Measurements from ENCODE around the gene SLC11A2. TPM values are rescaled to one million over a fixed set of nuclear protein-coding genes. Genes with fewer than 3 reads are reported as not detected.

SLC11A2 gene
- total and polyA plus RNA-seq, 8 donors, result 19.1 to 52.9 (median 36.6) TPM

DNA sequence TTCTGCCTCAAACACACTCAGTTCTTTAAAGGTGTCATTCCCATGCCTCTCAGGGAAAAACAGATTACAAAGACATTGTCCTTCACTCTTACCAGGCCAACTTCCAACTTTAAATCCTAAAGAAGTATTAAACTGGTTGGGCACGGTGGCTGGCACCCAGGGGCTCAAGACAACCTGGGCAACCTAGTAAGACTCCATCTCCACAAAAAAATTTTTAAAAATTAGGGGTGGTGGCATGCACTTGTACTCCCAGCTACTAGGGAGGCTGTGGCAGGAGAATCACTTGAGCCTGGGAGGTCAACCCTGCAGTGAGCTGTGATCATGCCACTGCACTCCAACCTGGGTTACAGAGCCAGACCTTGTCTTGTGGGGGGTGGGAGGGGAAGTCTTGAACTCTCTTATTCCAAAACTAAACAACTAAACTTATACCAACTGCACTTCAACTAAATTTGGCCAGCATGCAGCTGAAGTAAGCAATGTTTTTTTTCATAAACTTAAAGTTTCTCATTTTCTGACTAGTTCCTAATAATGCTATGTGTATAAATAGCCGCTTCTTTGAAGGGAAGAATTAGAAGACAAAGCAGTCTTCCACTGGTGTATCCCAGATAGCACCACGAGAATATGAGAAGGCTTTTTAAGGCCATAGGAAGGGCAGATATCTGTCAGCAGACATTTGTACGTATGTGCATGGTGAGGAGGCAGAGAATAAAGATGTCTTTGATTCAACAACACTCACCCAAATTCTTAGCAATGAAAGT is 2.4 kb downstream of the SLC11A2 start:
- no peak for ATAC-seq
- 29 to 30% methylated on average over 4 of the region's 4 CpGs for WGBS, 2 donors
- intact Hi-C loops (cut with DNase I), result no loop called here
- no peak for FAIRE-seq
- Histone ChIP-seq H3K4me3 (peak overlapping the region in 3 of 4 donors; percentile 7 to 86 (median 66)), H3K27me3 (no peaks in the 10 kb centered on the region), H3K9me3 (no peaks in the 10 kb centered on the region), H3K4me1 (peaks cover 12 to 23% (median 14%) of the 10 kb centered on the region in 3 donors), H3K36me3 (no peaks in the 10 kb centered on the region), H3K27ac (peak overlapping the region; percentile 95 to 99 (median 96))
- DNase-seq, result no peak
- TF ChIP-seq, protein P1, sequence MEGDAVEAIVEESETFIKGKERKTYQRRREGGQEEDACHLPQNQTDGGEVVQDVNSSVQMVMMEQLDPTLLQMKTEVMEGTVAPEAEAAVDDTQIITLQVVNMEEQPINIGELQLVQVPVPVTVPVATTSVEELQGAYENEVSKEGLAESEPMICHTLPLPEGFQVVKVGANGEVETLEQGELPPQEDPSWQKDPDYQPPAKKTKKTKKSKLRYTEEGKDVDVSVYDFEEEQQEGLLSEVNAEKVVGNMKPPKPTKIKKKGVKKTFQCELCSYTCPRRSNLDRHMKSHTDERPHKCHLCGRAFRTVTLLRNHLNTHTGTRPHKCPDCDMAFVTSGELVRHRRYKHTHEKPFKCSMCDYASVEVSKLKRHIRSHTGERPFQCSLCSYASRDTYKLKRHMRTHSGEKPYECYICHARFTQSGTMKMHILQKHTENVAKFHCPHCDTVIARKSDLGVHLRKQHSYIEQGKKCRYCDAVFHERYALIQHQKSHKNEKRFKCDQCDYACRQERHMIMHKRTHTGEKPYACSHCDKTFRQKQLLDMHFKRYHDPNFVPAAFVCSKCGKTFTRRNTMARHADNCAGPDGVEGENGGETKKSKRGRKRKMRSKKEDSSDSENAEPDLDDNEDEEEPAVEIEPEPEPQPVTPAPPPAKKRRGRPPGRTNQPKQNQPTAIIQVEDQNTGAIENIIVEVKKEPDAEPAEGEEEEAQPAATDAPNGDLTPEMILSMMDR (IDR thresholded peaks at IDR 0.05), result no peak

DNA sequence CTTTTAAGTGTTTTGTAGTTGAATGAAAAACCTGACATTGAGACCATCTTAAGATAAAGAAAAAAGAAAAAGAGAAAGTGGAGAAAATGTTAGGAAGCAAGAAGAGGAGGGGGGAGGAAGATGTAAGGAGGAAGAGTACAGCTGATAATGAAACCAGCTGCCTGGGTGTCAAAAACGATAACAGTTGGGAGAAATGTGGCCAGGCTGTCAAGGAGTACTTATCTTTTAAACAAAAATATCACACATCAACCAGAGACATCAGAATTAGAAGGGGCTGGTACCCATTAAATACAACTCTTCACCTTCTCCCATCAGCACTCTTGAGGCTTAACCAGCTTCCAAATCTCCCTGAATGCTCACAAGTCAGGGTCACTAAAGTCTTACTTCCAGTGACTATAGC is 4.5 kb downstream of the SLC11A2 start:
- 14 to 20% methylated on average over 1 of the region's 1 CpG for WGBS, 2 donors
- Histone ChIP-seq H3K4me1 (peaks cover 14 to 28% (median 20%) of the 10 kb centered on the region in 3 donors), H3K27me3 (no peaks in the 10 kb centered on the region), H3K36me3 (no peaks in the 10 kb centered on the region), H3K27ac (peak overlapping the region in 2 of 4 donors; percentile 23 to 99), H3K4me3 (no peak overlapping the region), H3K9me3 (no peaks in the 10 kb centered on the region)
- FAIRE-seq (no peak), ATAC-seq (no peak), DNase-seq (no peak)
- intact Hi-C loops (cut with DNase I), result no loop called here
- TF ChIP-seq, protein P1 (IDR thresholded peaks at IDR 0.05), result no peak

DNA sequence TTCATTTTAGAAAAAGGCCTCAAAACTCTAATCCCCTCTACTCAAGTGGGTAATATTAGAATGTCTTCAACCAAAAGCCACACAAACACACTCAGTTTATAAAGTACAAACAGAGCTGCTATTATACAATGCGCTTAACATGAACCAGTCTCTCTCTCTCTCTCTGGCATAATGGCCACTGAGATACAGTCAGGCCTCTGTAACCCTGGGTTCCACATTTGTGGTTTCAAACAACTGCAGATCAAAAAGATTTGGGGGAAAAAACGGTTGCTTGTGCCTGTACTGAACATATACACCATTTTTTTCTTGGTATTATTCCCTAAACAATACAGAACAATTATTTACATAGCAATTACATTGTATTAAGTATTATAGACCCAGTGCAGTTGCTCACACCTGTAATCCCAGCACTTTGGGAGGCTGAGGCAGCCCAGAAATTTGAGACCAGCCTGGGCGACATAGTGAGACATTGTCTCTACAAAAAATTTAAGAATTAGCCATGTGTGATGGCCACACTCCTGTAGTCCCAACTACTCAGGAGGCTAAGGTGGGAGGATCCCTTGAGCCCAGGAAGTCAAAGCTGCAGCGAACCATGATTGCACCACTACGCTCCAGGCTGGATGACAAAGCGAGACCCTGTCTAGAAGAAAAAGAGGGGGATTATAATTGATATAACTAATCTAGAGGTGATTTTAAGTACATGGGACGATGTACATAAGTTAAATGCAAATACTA is 5.6 kb downstream of the SLC11A2 start:
- Histone ChIP-seq H3K9me3 (no peaks in the 10 kb centered on the region), H3K4me3 (no peak overlapping the region), H3K4me1 (peaks cover 14 to 28% (median 20%) of the 10 kb centered on the region in 3 donors), H3K27me3 (no peaks in the 10 kb centered on the region), H3K36me3 (no peaks in the 10 kb centered on the region), H3K27ac (no peak overlapping the region)
- FAIRE-seq (no peak), ATAC-seq (no peak), DNase-seq (no peak)
- intact Hi-C loops (cut with DNase I), result no loop called here
- TF ChIP-seq, protein P1 (IDR thresholded peaks at IDR 0.05), result no peak
- WGBS, 2 donors, result 87 to 88% methylated on average over 7 of the region's 7 CpGs

DNA sequence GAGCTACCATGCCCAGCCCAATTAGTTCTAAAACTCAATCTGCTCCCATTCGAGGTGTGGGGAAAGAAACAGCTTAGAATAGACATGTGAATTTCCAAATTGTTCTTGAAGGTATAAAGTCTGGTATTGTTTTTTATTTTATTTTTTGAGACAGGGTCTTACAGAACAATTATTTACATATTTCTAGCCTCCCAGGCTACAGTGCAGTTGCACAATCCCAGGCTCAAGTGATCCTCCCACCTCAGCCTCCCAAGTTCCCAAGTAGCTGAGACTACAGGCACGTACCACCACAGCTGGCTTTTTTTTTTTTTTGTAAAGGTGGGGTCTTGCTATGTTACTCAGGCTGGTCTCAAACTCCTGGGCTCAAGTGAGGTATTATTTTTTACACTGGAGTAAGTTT is 6.3 kb downstream of the SLC11A2 start:
- no peaks in the 10 kb centered on the region for H3K9me3 ChIP-seq
- ATAC-seq, result no peak
- FAIRE-seq, result no peak
- peaks cover 14 to 28% (median 20%) of the 10 kb centered on the region in 3 donors for H3K4me1 ChIP-seq
- intact Hi-C loops (cut with DNase I), result no loop called here
- TF ChIP-seq, protein P1 (IDR thresholded peaks at IDR 0.05), result no peak
- no peaks in the 10 kb centered on the region for H3K36me3 ChIP-seq
- no peak overlapping the region for H3K4me3 ChIP-seq
- no peak overlapping the region for H3K27ac ChIP-seq
- no peaks in the 10 kb centered on the region for H3K27me3 ChIP-seq
- 77 to 79% methylated on average over 2 of the region's 2 CpGs for WGBS, 2 donors
- no peak for DNase-seq

Measured in pancreas (tissue), 10 donors.